Hepatocyte (in vitro differentiated cells): ENCODE results near the gene CD9.

Source experiments
- EZH2 ChIP-seq: fragments of 200-600 bp; sonication (generic); IDR thresholded peaks from 2 replicates; pipeline ENCODE4 v1.6.1; 2016; ENCODE audit warnings: antibody characterized with exemption, mild to moderate bottlenecking, borderline replicate concordance
- EZH2phosphoT487 ChIP-seq: fragments of 200-600 bp; sonication (generic); IDR thresholded peaks from one replicate; pipeline ENCODE4 v1.6.1; 2018; ENCODE audit warnings: antibody characterized with exemption, mild to moderate bottlenecking, low read depth, moderate library complexity; ENCODE audit not compliant: unreplicated experiment, severe bottlenecking
- TF ChIP-seq, protein P1 (sequence below): fragments of 200-600 bp; sonication (generic); IDR thresholded peaks from 2 replicates; pipeline ENCODE4 v1.5.1; 2016; ENCODE audit warnings: antibody characterized with exemption, mild to moderate bottlenecking; ENCODE audit not compliant: poor library complexity

DNA sequence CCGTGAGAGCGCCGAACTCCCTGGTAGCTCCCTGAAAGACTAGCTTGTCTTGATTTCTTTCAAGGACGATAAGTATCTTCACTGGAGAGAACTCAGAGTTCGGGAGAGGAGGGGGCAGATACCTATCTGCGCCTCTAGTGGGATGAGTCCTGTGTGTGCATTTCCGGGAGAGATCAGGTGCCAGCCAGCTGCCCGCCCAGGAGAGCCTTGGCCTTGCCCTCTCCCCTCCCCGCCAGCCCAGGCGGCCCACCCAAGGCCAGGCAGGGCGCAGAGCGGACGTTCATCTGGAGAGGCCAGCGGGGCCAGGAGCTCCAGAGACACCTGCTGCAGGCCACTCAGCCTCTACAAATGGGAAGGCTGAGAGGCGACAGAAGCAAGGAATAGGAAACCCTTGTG is 1.0 kb downstream of the CD9 start:
- TF ChIP-seq EZH2 (no peak), EZH2phosphoT487 (no peak)
- TF ChIP-seq, protein P1, sequence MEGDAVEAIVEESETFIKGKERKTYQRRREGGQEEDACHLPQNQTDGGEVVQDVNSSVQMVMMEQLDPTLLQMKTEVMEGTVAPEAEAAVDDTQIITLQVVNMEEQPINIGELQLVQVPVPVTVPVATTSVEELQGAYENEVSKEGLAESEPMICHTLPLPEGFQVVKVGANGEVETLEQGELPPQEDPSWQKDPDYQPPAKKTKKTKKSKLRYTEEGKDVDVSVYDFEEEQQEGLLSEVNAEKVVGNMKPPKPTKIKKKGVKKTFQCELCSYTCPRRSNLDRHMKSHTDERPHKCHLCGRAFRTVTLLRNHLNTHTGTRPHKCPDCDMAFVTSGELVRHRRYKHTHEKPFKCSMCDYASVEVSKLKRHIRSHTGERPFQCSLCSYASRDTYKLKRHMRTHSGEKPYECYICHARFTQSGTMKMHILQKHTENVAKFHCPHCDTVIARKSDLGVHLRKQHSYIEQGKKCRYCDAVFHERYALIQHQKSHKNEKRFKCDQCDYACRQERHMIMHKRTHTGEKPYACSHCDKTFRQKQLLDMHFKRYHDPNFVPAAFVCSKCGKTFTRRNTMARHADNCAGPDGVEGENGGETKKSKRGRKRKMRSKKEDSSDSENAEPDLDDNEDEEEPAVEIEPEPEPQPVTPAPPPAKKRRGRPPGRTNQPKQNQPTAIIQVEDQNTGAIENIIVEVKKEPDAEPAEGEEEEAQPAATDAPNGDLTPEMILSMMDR, result no peak
